Fibroblast of lung (primary cell): ENCODE data around the gene F2RL3.

Source experiments
- CTCF ChIP-seq, 2 donors: IDR thresholded peaks in 1 of 2; conservative IDR thresholded peaks in 1 of 2; 1 replicate in 1 of 2; 2 replicates in 1 of 2; pipeline ENCODE4 v1.5.1; 2011 to 2012; ENCODE audit warnings: low read length in 2 of 2, control low read depth in 1 of 2, inconsistent platforms in 1 of 2, low read depth in 1 of 2, mild to moderate bottlenecking in 1 of 2
- EZH2 ChIP-seq: IDR thresholded peaks from 2 replicates; pipeline ENCODE4 v1.5.1; 2012; ENCODE audit warnings: low read length, control low read depth, mild to moderate bottlenecking; ENCODE audit errors: missing control alignments

- TF ChIP-seq CTCF (conservative IDR thresholded peaks at IDR 0.05 in 1 of 2, IDR thresholded peaks at IDR 0.05 in 1 of 2; ENCODE audit: low read depth in 1 of 2, low read length in 2 of 2) (no peak), EZH2 (no peak)
Measured at GRCh38 chr19:16912780-16913179, 24.0 kb downstream of the F2RL3 start.
